Keratinocyte (primary cell): Measurements from ENCODE around the gene S100A5. TPM values are rescaled to one million over a fixed set of nuclear protein-coding genes. Genes with fewer than 3 reads are reported as not detected.
A peak's percentile ranks its signal among the peaks of the same experiment; 100 is the strongest.

Experiments
- DNase-seq: peaks from one replicate; pipeline ENCODE4 v3.0.0-alpha.2; 2011; ENCODE audit warnings: low read depth, missing footprints, low spot score
- FAIRE-seq: peaks from 2 replicates; lab custom pipeline; 2011; peaks lifted over from hg19 to GRCh38; lab: Jason Lieb, UNC
- H2AFZ ChIP-seq: 2 replicates; pipeline ENCODE4 v1.6.0; 2012; ENCODE audit warnings: low read length, control low read depth, inconsistent platforms; ENCODE audit not compliant: control insufficient read depth
- H3K27ac ChIP-seq: 2 replicates; pipeline ENCODE4 v1.5.1; 2011; ENCODE audit warnings: low read length; ENCODE audit not compliant: control insufficient read depth, insufficient read depth
- H3K27me3 ChIP-seq: 3 replicates; pipeline ENCODE4 v1.6.0; 2011; ENCODE audit warnings: low read length; ENCODE audit not compliant: control insufficient read depth, insufficient read depth; ENCODE audit errors: extremely low read depth
- H3K36me3 ChIP-seq, 2 experiments: 2 replicates in 1 of 2; 3 replicates in 1 of 2; pipeline ENCODE4 v1.5.1; 2011; ENCODE audit warnings: low read length in 2 of 2, mild to moderate bottlenecking in 1 of 2; ENCODE audit not compliant: control insufficient read depth in 2 of 2, insufficient read depth in 2 of 2; ENCODE audit errors: extremely low read depth in 1 of 2
- H3K4me1 ChIP-seq: 3 replicates; pipeline ENCODE4 v1.5.1; 2011; ENCODE audit warnings: low read length; ENCODE audit not compliant: control insufficient read depth, insufficient read depth; ENCODE audit errors: extremely low read depth
- H3K4me2 ChIP-seq: 3 replicates; pipeline ENCODE4 v1.6.0; 2011; ENCODE audit warnings: low read depth, low read length; ENCODE audit not compliant: control insufficient read depth, insufficient read depth; ENCODE audit errors: extremely low read depth
- H3K4me3 ChIP-seq, 3 experiments: fragments of 200-600 bp in 1 of 3; sonication (generic) in 1 of 3; 2 replicates in 2 of 3; 3 replicates in 1 of 3; pipeline ENCODE4 v1.5.1; 2011 to 2016; ENCODE audit warnings: low read length in 3 of 3, mild to moderate bottlenecking in 3 of 3, control low read depth in 2 of 3, inconsistent platforms in 1 of 3, low read depth in 1 of 3, mixed read lengths in 1 of 3, mixed run types in 1 of 3, moderate library complexity in 1 of 3; ENCODE audit not compliant: control insufficient read depth in 2 of 3, insufficient read depth in 2 of 3; ENCODE audit errors: extremely low read depth in 1 of 3
- H3K79me2 ChIP-seq: 2 replicates; pipeline ENCODE4 v1.6.0; 2012; ENCODE audit warnings: low read length; ENCODE audit not compliant: control insufficient read depth, insufficient read depth
- H3K9ac ChIP-seq: 3 replicates; pipeline ENCODE4 v1.6.0; 2011; ENCODE audit warnings: low read length; ENCODE audit not compliant: control insufficient read depth, insufficient read depth; ENCODE audit errors: extremely low read depth
- H3K9me1 ChIP-seq: 3 replicates; pipeline ENCODE4 v1.6.0; 2011; ENCODE audit warnings: low read length; ENCODE audit not compliant: control insufficient read depth, insufficient read depth; ENCODE audit errors: extremely low read depth
- H3K9me3 ChIP-seq: 2 replicates; pipeline ENCODE4 v1.5.1; 2012; ENCODE audit warnings: low read depth, low read length; ENCODE audit not compliant: control insufficient read depth
- H4K20me1 ChIP-seq: 3 replicates; pipeline ENCODE4 v1.6.0; 2011; ENCODE audit warnings: low read length; ENCODE audit not compliant: control insufficient read depth, insufficient read depth; ENCODE audit errors: extremely low read depth
- CTCF ChIP-seq, 3 experiments: IDR thresholded peaks in 1 of 3; conservative IDR thresholded peaks in 1 of 3; optimal IDR thresholded peaks in 1 of 3; 2 replicates in 2 of 3; 3 replicates in 1 of 3; pipeline versions ENCODE3 to v1.5.1; 2011; ENCODE audit warnings: low read length in 3 of 3, mild to moderate bottlenecking in 3 of 3, moderate library complexity in 2 of 3, control low read depth in 1 of 3, inconsistent platforms in 1 of 3; ENCODE audit not compliant: insufficient read depth in 2 of 3; ENCODE audit errors: extremely low read depth in 1 of 3
- EZH2 ChIP-seq: IDR thresholded peaks from one replicate; pipeline ENCODE4 v1.6.1; 2012; ENCODE audit warnings: inconsistent platforms, mild to moderate bottlenecking, low read length, moderate library complexity
- dilution Hi-C: fragments of 300-500 bp; cut with MboI; formaldehyde crosslinking; loops from one replicate; pipeline ENCODE4 v1.7.0; 2020; ENCODE audit warnings: low sequenced_read_pairs; ENCODE audit not compliant: extremely low pct_ligation_motif_present
- polyA plus RNA-seq, 5 experiments: library from polyadenylated mRNA; depleted of rRNA in 3 of 5; stranded (reverse) in 3 of 5; stranded (forward) in 1 of 5; unstranded in 1 of 5; fragments of >200 nt; gene quantifications; 1 replicate in 1 of 5; 2 replicates in 3 of 5; 3 replicates in 1 of 5; pipeline versions ENCODE4 v1.2.1 to v1.2.3, GENCODE V29; 2011 to 2012; ENCODE audit warnings: missing spikeins in 2 of 5, low read depth in 1 of 5, low replicate concordance in 1 of 5

S100A5 gene
- polyA plus RNA-seq, 1 donor (not counting 4 experiments of a cell fraction or from before 2014, with no cell fraction given), result 0.20 TPM

- FAIRE-seq (peak; percentile 99), DNase-seq (peak; percentile 79)
- H3K79me2 ChIP-seq, result no peaks in the 10 kb centered on the region
- no peak overlapping the region for H2AFZ ChIP-seq
- no peaks in the 10 kb centered on the region for H4K20me1 ChIP-seq
- dilution Hi-C loops, result no loop called here
- H3K27ac ChIP-seq, result peak overlapping the region; percentile 95
- no peaks in the 10 kb centered on the region for H3K36me3 ChIP-seq
- H3K4me2 ChIP-seq, result peak overlapping the region; percentile 86
- H3K27me3 ChIP-seq, result no peaks in the 10 kb centered on the region
- H3K4me3 ChIP-seq, result peak overlapping the region in 2 of 3 experiments; percentile 12 to 32
- no peaks in the 10 kb centered on the region for H3K9me3 ChIP-seq
- H3K4me1 ChIP-seq, result peaks cover 36% of the 10 kb centered on the region
- H3K9me1 ChIP-seq, result peaks cover 2% of the 10 kb centered on the region
- TF ChIP-seq CTCF (optimal IDR thresholded peaks at IDR 0.05 in 1 of 3, IDR thresholded peaks at IDR 0.05 in 1 of 3, conservative IDR thresholded peaks at IDR 0.05 in 1 of 3; ENCODE audit: extremely low read depth in 1 of 3, insufficient read depth in 2 of 3, low read length in 3 of 3), result no peak
- TF ChIP-seq EZH2, result no peak
- H3K9ac ChIP-seq, result peak overlapping the region; percentile 79
Observed at GRCh38 chr1:153527023-153527682, 13.6 kb downstream of the S100A5 start.

- Histone ChIP-seq H3K27ac (peak overlapping the region; percentile 95), H3K4me1 (peaks cover 33% of the 10 kb centered on the region), H3K27me3 (no peaks in the 10 kb centered on the region), H4K20me1 (no peaks in the 10 kb centered on the region), H3K9me3 (no peaks in the 10 kb centered on the region), H3K9ac (peak overlapping the region; percentile 79), H3K9me1 (peaks cover 2% of the 10 kb centered on the region), H3K79me2 (no peaks in the 10 kb centered on the region), H3K4me3 (peak overlapping the region in 1 of 3 experiments; percentile 40), H3K36me3 (no peaks in the 10 kb centered on the region), H2AFZ (no peak overlapping the region), H3K4me2 (peak overlapping the region; percentile 86)
- TF ChIP-seq EZH2, result no peak
- FAIRE-seq (no peak), DNase-seq (peak; percentile 69)
- dilution Hi-C loops, result no loop called here
Observed at GRCh38 chr1:153526132-153526543, 14.6 kb downstream of the S100A5 start.
